RWPE2 (cell line): Measurements from ENCODE around the gene AHCY.
"Not testable (repeated sequence)": the region's sequence is repeated elsewhere in the genome, so short reads cannot be mapped to it uniquely, and the experiment has no call there.

ENCODE experiments used
- ATAC-seq: fragments of 200-7000 bp; cut with Tn5 transposase; 3 replicates; pipeline ENCODE4 v1.9.1; 2021; ENCODE audit warnings: low read depth
- DNase-seq: peaks from one replicate; pipeline ENCODE4 v3.0.0-alpha.2; 2020; ENCODE audit warnings: low spot score
- H3K27ac ChIP-seq: fragments of 450-650 bp; 2 replicates; pipeline ENCODE4 v1.5.1; 2017; ENCODE audit warnings: mild to moderate bottlenecking; ENCODE audit not compliant: poor library complexity, severe bottlenecking
- H3K27me3 ChIP-seq: fragments of 250-450 bp; sonication (Bioruptor Pico); 2 replicates; pipeline ENCODE4 v1.5.1; 2021; ENCODE audit warnings: mild to moderate bottlenecking, moderate library complexity; ENCODE audit not compliant: insufficient read depth, poor library complexity, severe bottlenecking
- H3K36me3 ChIP-seq: fragments of 250-450 bp; sonication (Bioruptor Pico); 2 replicates; pipeline ENCODE4 v1.5.1; 2020; ENCODE audit warnings: low read depth, mild to moderate bottlenecking, moderate library complexity
- H3K4me1 ChIP-seq: fragments of 250-450 bp; sonication (Bioruptor Pico); 2 replicates; pipeline ENCODE4 v1.5.1; 2021; ENCODE audit warnings: mild to moderate bottlenecking, moderate library complexity; ENCODE audit not compliant: insufficient read depth, poor library complexity, severe bottlenecking
- H3K4me3 ChIP-seq: fragments of 250-450 bp; sonication (Bioruptor Pico); 2 replicates; pipeline ENCODE4 v1.5.1; 2021; ENCODE audit warnings: mild to moderate bottlenecking, moderate library complexity; ENCODE audit not compliant: severe bottlenecking
- H3K9me3 ChIP-seq: fragments of 250-450 bp; sonication (Bioruptor Pico); 2 replicates; pipeline ENCODE4 v1.5.1; 2021; ENCODE audit warnings: mild to moderate bottlenecking, moderate library complexity; ENCODE audit not compliant: severe bottlenecking
- CTCF ChIP-seq: fragments of 450-650 bp; IDR thresholded peaks from one replicate; pipeline ENCODE4 v1.5.1; 2017; ENCODE audit warnings: mild to moderate bottlenecking, moderate library complexity; ENCODE audit not compliant: poor library complexity, severe bottlenecking

Gene AHCY

GRCh38 chr20:34300256-34300806 is 2.8 kb downstream of the AHCY start:
- DNase-seq (no peak), ATAC-seq (no peak)
- Histone ChIP-seq H3K4me1 (peaks cover 22% of the 10 kb centered on the region), H3K27me3 (no peaks in the 10 kb centered on the region), H3K27ac (peak overlapping the region; percentile 70), H3K4me3 (no peak overlapping the region), H3K9me3 (no peaks in the 10 kb centered on the region), H3K36me3 (peaks cover 64% of the 10 kb centered on the region)
- no peak for TF ChIP-seq CTCF

- DNase-seq (no peak), ATAC-seq (no peak)
- Histone ChIP-seq H3K9me3 (no peaks in the 10 kb centered on the region), H3K27ac (no peak overlapping the region), H3K4me3 (no peak overlapping the region), H3K27me3 (no peaks in the 10 kb centered on the region), H3K4me1 (peaks cover 21% of the 10 kb centered on the region), H3K36me3 (peaks cover 70% of the 10 kb centered on the region)
- TF ChIP-seq CTCF = no peak
These were observed 3.4 kb downstream of the AHCY start for GRCh38 chr20:34299556-34300255.

- TF ChIP-seq CTCF = peak; percentile 85
- not testable (repeated sequence) for DNase-seq, H3K4me3 ChIP-seq
These were observed 4.8 kb downstream of the AHCY start for GRCh38 chr20:34298294-34298784.

GRCh38 chr20:34296468-34296867 is 6.7 kb downstream of the AHCY start:
- no peak overlapping the region for H3K27ac ChIP-seq
- no peak for ATAC-seq
- no peak for TF ChIP-seq CTCF

More at GRCh38 chr20:34298294-34298784, 4.8 kb downstream of the AHCY start:
- not testable (repeated sequence) for ATAC-seq, H3K27ac ChIP-seq, H3K9me3 ChIP-seq, H3K27me3 ChIP-seq
- Histone ChIP-seq H3K36me3 (peaks cover 84% of the 10 kb centered on the region), H3K4me1 (peaks cover 21% of the 10 kb centered on the region)

GRCh38 chr20:34295284-34295683 is 7.9 kb downstream of the AHCY start:
- Histone ChIP-seq H3K9me3 (no peaks in the 10 kb centered on the region), H3K36me3 (peaks cover 93% of the 10 kb centered on the region), H3K4me1 (peaks cover 2% of the 10 kb centered on the region), H3K27ac (no peak overlapping the region), H3K27me3 (no peaks in the 10 kb centered on the region), H3K4me3 (no peak overlapping the region)
- DNase-seq = no peak
- no peak for ATAC-seq
- no peak for TF ChIP-seq CTCF

More at GRCh38 chr20:34296468-34296867, 6.7 kb downstream of the AHCY start:
- no peaks in the 10 kb centered on the region for H3K9me3 ChIP-seq
- H3K27me3 ChIP-seq = no peaks in the 10 kb centered on the region
- no peak overlapping the region for H3K4me3 ChIP-seq
- H3K36me3 ChIP-seq = peaks cover 93% of the 10 kb centered on the region
- H3K4me1 ChIP-seq = peaks cover 14% of the 10 kb centered on the region
- DNase-seq = no peak
